OCI-LY3 (cell line): ENCODE data around the gene ZNF182.
"Not testable (repeated sequence)": the region's sequence is repeated elsewhere in the genome, so short reads cannot be mapped to it uniquely, and the experiment has no call there.

Experiments
- EZH2phosphoT487 ChIP-seq: fragments of 200-600 bp; shearing (Covaris generic); IDR thresholded peaks from 2 replicates; pipeline ENCODE4 v1.6.1; 2018; ENCODE audit warnings: antibody characterized with exemption, mixed run types, low read depth
- TF ChIP-seq, protein P1 (sequence below): fragments of 200-600, 300-600 bp; sonication (generic); IDR thresholded peaks from 2 replicates; pipeline ENCODE4 v1.5.1; 2014; ENCODE audit warnings: antibody characterized with exemption, low read length, low read depth

- TF ChIP-seq, protein P1, sequence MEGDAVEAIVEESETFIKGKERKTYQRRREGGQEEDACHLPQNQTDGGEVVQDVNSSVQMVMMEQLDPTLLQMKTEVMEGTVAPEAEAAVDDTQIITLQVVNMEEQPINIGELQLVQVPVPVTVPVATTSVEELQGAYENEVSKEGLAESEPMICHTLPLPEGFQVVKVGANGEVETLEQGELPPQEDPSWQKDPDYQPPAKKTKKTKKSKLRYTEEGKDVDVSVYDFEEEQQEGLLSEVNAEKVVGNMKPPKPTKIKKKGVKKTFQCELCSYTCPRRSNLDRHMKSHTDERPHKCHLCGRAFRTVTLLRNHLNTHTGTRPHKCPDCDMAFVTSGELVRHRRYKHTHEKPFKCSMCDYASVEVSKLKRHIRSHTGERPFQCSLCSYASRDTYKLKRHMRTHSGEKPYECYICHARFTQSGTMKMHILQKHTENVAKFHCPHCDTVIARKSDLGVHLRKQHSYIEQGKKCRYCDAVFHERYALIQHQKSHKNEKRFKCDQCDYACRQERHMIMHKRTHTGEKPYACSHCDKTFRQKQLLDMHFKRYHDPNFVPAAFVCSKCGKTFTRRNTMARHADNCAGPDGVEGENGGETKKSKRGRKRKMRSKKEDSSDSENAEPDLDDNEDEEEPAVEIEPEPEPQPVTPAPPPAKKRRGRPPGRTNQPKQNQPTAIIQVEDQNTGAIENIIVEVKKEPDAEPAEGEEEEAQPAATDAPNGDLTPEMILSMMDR, result not testable (repeated sequence)
- not testable (repeated sequence) for TF ChIP-seq EZH2phosphoT487
Observed at GRCh38 chrX:48020472-48020871, 16.7 kb upstream of the ZNF182 start.
